GM20000 (cell line): ENCODE measurements around the gene IFNLR1.

Source experiments
- DNase-seq: peaks from one replicate; pipeline ENCODE4 v3.0.0; 2012; ENCODE audit warnings: low spot score
- CTCF ChIP-seq: IDR thresholded peaks from 2 replicates; pipeline ENCODE4 v1.5.1; 2012; ENCODE audit warnings: mild to moderate bottlenecking, control low read depth; ENCODE audit errors: extremely low read depth, missing control alignments

Gene IFNLR1

GRCh38 chr1:24186711-24186992 is 437 bp downstream of the IFNLR1 start:
- DNase-seq, result no peak
- no peak for TF ChIP-seq CTCF

DNA sequence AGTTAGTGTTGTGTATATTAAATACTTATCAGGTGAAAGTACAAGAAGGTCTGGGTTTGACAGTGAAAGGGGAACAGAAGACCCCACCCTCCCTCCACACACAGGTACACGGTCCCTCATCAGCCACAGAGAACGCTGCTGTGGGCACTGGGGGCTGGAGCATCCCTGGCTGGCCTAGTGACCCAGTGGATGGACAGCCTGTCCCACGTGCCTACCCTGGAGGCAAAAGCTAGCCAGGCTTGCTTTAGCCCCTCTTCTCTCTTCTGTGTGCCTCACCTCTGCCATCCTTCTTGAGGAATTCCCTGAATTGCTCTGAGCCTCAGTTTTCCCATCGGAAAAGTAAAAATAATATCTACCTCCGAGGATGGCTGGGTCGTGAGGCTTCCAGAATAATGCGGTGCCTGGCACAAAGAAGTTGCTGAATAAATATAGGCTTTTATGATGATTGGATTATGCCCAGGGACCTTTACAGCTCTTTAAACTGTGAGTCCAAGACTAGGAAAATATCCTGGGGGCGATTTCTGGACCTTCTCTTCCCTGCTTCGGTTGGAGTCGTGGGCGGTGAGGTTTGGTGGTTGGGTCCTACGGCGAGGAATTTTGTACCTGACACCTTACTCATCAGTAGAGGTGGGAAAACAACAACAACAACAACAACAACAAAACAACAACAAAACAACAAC is 918 bp downstream of the IFNLR1 start:
- no peak for DNase-seq
- TF ChIP-seq CTCF, result no peak

DNA sequence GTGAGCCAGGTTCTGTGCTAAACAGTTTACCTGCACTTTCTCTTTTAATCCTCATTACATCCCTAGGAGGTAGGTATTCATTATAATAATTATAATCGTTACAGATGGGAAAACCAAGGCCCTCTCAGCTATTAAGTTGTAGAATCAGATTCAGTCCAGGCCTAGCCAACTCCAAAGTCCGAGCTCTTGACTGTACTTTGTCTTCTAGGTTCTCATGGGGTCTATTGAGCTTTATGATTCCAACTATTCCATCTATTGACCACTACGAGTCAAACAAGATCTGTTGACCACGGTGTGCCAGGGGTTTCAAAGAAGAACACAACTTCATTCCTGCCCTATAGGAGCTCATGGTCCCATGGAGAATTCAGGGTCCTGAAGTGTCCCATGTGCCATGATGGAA is 2.0 kb downstream of the IFNLR1 start:
- no peak for DNase-seq

GRCh38 chr1:24182061-24182460 is 5.0 kb downstream of the IFNLR1 start:
- DNase-seq, result no peak
- no peak for TF ChIP-seq CTCF

More for the DNA sequence above, 2.0 kb downstream of the IFNLR1 start:
- TF ChIP-seq CTCF, result no peak

GRCh38 chr1:24181619-24182018 is 5.5 kb downstream of the IFNLR1 start:
- TF ChIP-seq CTCF, result no peak
- DNase-seq, result no peak

DNA sequence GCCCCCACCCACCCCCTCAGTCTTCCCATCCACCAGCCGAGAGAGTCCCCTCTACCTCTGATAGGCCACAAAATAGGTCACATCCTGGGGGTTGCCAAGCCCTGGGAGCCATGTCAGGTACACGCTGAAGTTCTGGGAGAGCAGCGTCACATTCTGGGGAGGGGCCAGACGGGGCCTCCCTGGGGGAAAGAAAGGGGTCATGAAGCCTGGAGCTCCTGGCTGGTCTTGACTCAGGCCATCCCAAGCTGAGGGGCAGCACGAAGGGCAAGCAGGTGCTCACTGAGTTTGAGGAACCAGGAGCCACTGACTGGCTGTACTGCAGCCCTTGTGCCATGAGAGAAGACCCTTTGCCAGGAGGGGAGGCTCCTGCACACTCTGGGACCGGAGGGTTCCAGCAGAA is 6.4 kb downstream of the IFNLR1 start:
- no peak for TF ChIP-seq CTCF
- DNase-seq, result no peak

- no peak for DNase-seq
- TF ChIP-seq CTCF, result no peak
These were observed 7.7 kb downstream of the IFNLR1 start for GRCh38 chr1:24179251-24179840.
